Measurements from ENCODE around the gene PCNA. TPM values are rescaled to one million over a fixed set of nuclear protein-coding genes. Genes with fewer than 3 reads are reported as not detected.

The PCNA gene
- total and polyA plus RNA-seq, 7 donors, result 24.6 to 145 (median 54.8) TPM

GRCh38 chr20:5160882-5161281, 41.1 kb upstream of the PCNA start:
- no peak overlapping the region for H3K4me3 ChIP-seq
- H3K4me1 ChIP-seq, result peaks cover 0 to 27% (median 11%) of the 10 kb centered on the region in 4 donors
- no peak overlapping the region for H3K27ac ChIP-seq
- intact Hi-C loops (cut with DNase I), result no loop called here
- H3K9me3 ChIP-seq, result no peaks in the 10 kb centered on the region
- no peaks in the 10 kb centered on the region for H3K27me3 ChIP-seq
- H3K36me3 ChIP-seq, result no peaks in the 10 kb centered on the region
- no peak for DNase-seq
- TF ChIP-seq POLR2AphosphoS5 (IDR thresholded peaks at IDR 0.05) (no peak), POLR2A (IDR thresholded peaks at IDR 0.05) (no peak), CTCF (IDR thresholded peaks at IDR 0.05) (no peak), EP300 (IDR thresholded peaks at IDR 0.05) (no peak)

- H3K4me1 ChIP-seq, result peaks cover 0 to 33% (median 17%) of the 10 kb centered on the region in 4 donors
- 85 to 93% methylated on average over 3 of the region's 3 CpGs for WGBS, 2 donors
These were observed 40.2 kb upstream of the PCNA start for GRCh38 chr20:5159928-5160327.

GRCh38 chr20:5156675-5157448, 37.1 kb upstream of the PCNA start:
- Histone ChIP-seq H3K27me3 (no peaks in the 10 kb centered on the region), H3K4me1 (peaks cover 0 to 47% (median 23%) of the 10 kb centered on the region in 4 donors), H3K4me3 (no peak overlapping the region), H3K27ac (no peak overlapping the region), H3K36me3 (no peaks in the 10 kb centered on the region), H3K9me3 (no peaks in the 10 kb centered on the region)
- intact Hi-C loops (cut with DNase I), result no loop called here
- 54 to 62% methylated on average over 4 of the region's 4 CpGs for WGBS, 2 donors
- no peak for DNase-seq
- TF ChIP-seq POLR2A (IDR thresholded peaks at IDR 0.05) (no peak), CTCF (IDR thresholded peaks at IDR 0.05) (no peak), POLR2AphosphoS5 (IDR thresholded peaks at IDR 0.05) (no peak), EP300 (IDR thresholded peaks at IDR 0.05) (no peak)

More at GRCh38 chr20:5159928-5160327, 40.2 kb upstream of the PCNA start:
- no peaks in the 10 kb centered on the region for H3K27me3 ChIP-seq
- H3K36me3 ChIP-seq, result no peaks in the 10 kb centered on the region
- no peaks in the 10 kb centered on the region for H3K9me3 ChIP-seq
- H3K4me3 ChIP-seq, result no peak overlapping the region
- DNase-seq, result no peak
- intact Hi-C loops (cut with DNase I), result no loop called here
- no peak overlapping the region for H3K27ac ChIP-seq
- no peak for TF ChIP-seq CTCF (IDR thresholded peaks at IDR 0.05)
- no peak for TF ChIP-seq EP300 (IDR thresholded peaks at IDR 0.05)
- TF ChIP-seq POLR2A (IDR thresholded peaks at IDR 0.05), result no peak
- TF ChIP-seq POLR2AphosphoS5 (IDR thresholded peaks at IDR 0.05), result no peak

- 83 to 89% methylated on average over 2 of the region's 2 CpGs for WGBS, 2 donors
- Histone ChIP-seq H3K36me3 (no peaks in the 10 kb centered on the region), H3K9me3 (no peaks in the 10 kb centered on the region), H3K27me3 (no peaks in the 10 kb centered on the region), H3K27ac (no peak overlapping the region), H3K4me1 (peaks cover 0 to 56% (median 30%) of the 10 kb centered on the region in 4 donors), H3K4me3 (no peak overlapping the region)
- TF ChIP-seq POLR2AphosphoS5 (IDR thresholded peaks at IDR 0.05) (no peak), CTCF (IDR thresholded peaks at IDR 0.05) (no peak), POLR2A (IDR thresholded peaks at IDR 0.05) (no peak), EP300 (IDR thresholded peaks at IDR 0.05) (no peak)
- no peak for DNase-seq
- intact Hi-C loops (cut with DNase I), result no loop called here
These were observed 35.6 kb upstream of the PCNA start for GRCh38 chr20:5155404-5155803.
